Hepatocyte (in vitro differentiated cells): Measurements from ENCODE around the gene SLC39A12. TPM values are rescaled to one million over a fixed set of nuclear protein-coding genes. Genes with fewer than 3 reads are reported as not detected.

Experiments used
- DNase-seq: peaks from one replicate; pipeline ENCODE4 v3.0.0-alpha.2; 2016; ENCODE audit warnings: low spot score
- H2AFZ ChIP-seq: fragments of 200-600 bp; sonication (generic); 2 replicates; pipeline ENCODE4 v1.6.0; 2016; ENCODE audit warnings: antibody characterized with exemption, mild to moderate bottlenecking
- H3K27ac ChIP-seq: fragments of 200-600 bp; sonication (generic); 2 replicates; pipeline ENCODE4 v1.5.1; 2016; ENCODE audit warnings: mild to moderate bottlenecking
- H3K27me3 ChIP-seq: fragments of 200-600 bp; sonication (generic); 2 replicates; pipeline ENCODE4 v1.6.1; 2016
- H3K36me3 ChIP-seq: fragments of 200-600 bp; sonication (generic); replicated peaks from 2 replicates; pipeline ENCODE4 v1.5.1; 2016; ENCODE audit warnings: low read depth; ENCODE audit not compliant: insufficient read depth
- H3K4me1 ChIP-seq: fragments of 200-600 bp; sonication (generic); 2 replicates; pipeline ENCODE4 v1.5.1; 2016; ENCODE audit warnings: mild to moderate bottlenecking, moderate library complexity; ENCODE audit not compliant: insufficient read depth
- H3K4me2 ChIP-seq: fragments of 200-600 bp; sonication (generic); 2 replicates; pipeline ENCODE4 v1.6.0; 2016
- H3K4me3 ChIP-seq: fragments of 200-600 bp; sonication (generic); 2 replicates; pipeline ENCODE4 v1.5.1; 2016; ENCODE audit warnings: mild to moderate bottlenecking
- H3K79me2 ChIP-seq: fragments of 200-600 bp; sonication (generic); 2 replicates; pipeline ENCODE4 v1.6.0; 2017; ENCODE audit warnings: mild to moderate bottlenecking
- H3K9me2 ChIP-seq: fragments of 200-600 bp; sonication (generic); replicated peaks from 2 replicates; pipeline ENCODE4 v1.6.0; 2017; ENCODE audit warnings: mild to moderate bottlenecking; ENCODE audit not compliant: insufficient read depth
- H3K9me3 ChIP-seq: fragments of 200-600 bp; sonication (generic); 2 replicates; pipeline ENCODE4 v1.5.1; 2016; ENCODE audit warnings: low read depth, mild to moderate bottlenecking
- H4K20me1 ChIP-seq: fragments of 200-600 bp; sonication (generic); 2 replicates; pipeline ENCODE4 v1.6.0; 2016; ENCODE audit warnings: mild to moderate bottlenecking; ENCODE audit not compliant: insufficient read depth, poor library complexity, severe bottlenecking
- EZH2 ChIP-seq: fragments of 200-600 bp; sonication (generic); IDR thresholded peaks from 2 replicates; pipeline ENCODE4 v1.6.1; 2016; ENCODE audit warnings: antibody characterized with exemption, mild to moderate bottlenecking, borderline replicate concordance
- EZH2phosphoT487 ChIP-seq: fragments of 200-600 bp; sonication (generic); IDR thresholded peaks from one replicate; pipeline ENCODE4 v1.6.1; 2018; ENCODE audit warnings: antibody characterized with exemption, mild to moderate bottlenecking, low read depth, moderate library complexity; ENCODE audit not compliant: unreplicated experiment, severe bottlenecking
- WGBS: methylation state at CpG from one replicate; pipeline ENCODE4 v1.1.6; 2016; ENCODE audit warnings: low lambda C conversion rate; ENCODE audit errors: missing lambda C conversion rate; 5-methylcytosine and 5-hydroxymethylcytosine counted together
- polyA plus RNA-seq: library from polyadenylated mRNA; unstranded; fragments of >200 nt; fragmentation: Nextera tagmentation; extraction: Ambion mirVana; gene quantifications from 2 replicates; pipeline ENCODE4 v1.2.1, GENCODE V29; 2016
- total RNA-seq: library from RNA; depleted of rRNA; stranded (reverse); fragments of >200 nt; gene quantifications from 2 replicates; pipeline ENCODE4 v1.2.3, GENCODE V29; 2014
- TF ChIP-seq, protein P1 (sequence below): fragments of 200-600 bp; sonication (generic); IDR thresholded peaks from 2 replicates; pipeline ENCODE4 v1.5.1; 2016; ENCODE audit warnings: antibody characterized with exemption, mild to moderate bottlenecking; ENCODE audit not compliant: poor library complexity

The SLC39A12 gene
- total and polyA plus RNA-seq, 2 experiments from 2014 or later = not detected

DNA sequence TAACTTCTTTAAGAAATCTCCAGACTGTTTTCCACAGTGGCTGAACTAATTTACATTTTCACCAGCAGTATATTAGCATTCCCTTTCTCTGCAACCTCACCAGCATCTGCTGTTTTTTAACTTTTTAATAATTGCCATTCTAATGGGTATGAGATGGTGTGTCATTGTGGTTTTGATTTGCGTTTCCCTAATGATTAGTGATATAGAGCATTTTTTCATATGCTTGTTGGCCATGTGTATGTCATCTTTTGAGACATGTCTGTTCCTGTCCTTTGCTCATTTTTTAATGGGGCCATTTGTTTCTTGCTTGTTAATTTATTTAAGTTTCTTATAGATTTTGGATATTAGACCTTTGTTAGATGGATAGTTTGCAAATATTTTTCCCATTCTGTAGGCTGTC, 68.8 kb downstream of the SLC39A12 start:
- Histone ChIP-seq H3K9me3 (no peaks in the 10 kb centered on the region), H4K20me1 (no peaks in the 10 kb centered on the region), H3K4me1 (no peaks in the 10 kb centered on the region), H3K9me2 (no peaks in the 10 kb centered on the region), H2AFZ (no peak overlapping the region), H3K79me2 (no peaks in the 10 kb centered on the region), H3K4me2 (no peak overlapping the region), H3K27ac (no peak overlapping the region), H3K36me3 (no peaks in the 10 kb centered on the region), H3K27me3 (no peaks in the 10 kb centered on the region), H3K4me3 (no peak overlapping the region)
- TF ChIP-seq, protein P1, sequence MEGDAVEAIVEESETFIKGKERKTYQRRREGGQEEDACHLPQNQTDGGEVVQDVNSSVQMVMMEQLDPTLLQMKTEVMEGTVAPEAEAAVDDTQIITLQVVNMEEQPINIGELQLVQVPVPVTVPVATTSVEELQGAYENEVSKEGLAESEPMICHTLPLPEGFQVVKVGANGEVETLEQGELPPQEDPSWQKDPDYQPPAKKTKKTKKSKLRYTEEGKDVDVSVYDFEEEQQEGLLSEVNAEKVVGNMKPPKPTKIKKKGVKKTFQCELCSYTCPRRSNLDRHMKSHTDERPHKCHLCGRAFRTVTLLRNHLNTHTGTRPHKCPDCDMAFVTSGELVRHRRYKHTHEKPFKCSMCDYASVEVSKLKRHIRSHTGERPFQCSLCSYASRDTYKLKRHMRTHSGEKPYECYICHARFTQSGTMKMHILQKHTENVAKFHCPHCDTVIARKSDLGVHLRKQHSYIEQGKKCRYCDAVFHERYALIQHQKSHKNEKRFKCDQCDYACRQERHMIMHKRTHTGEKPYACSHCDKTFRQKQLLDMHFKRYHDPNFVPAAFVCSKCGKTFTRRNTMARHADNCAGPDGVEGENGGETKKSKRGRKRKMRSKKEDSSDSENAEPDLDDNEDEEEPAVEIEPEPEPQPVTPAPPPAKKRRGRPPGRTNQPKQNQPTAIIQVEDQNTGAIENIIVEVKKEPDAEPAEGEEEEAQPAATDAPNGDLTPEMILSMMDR = no peak
- TF ChIP-seq EZH2phosphoT487 = no peak
- TF ChIP-seq EZH2 = no peak
- DNase-seq = no peak
- WGBS = 96% methylated on average over 1 of the region's 1 CpG

DNA sequence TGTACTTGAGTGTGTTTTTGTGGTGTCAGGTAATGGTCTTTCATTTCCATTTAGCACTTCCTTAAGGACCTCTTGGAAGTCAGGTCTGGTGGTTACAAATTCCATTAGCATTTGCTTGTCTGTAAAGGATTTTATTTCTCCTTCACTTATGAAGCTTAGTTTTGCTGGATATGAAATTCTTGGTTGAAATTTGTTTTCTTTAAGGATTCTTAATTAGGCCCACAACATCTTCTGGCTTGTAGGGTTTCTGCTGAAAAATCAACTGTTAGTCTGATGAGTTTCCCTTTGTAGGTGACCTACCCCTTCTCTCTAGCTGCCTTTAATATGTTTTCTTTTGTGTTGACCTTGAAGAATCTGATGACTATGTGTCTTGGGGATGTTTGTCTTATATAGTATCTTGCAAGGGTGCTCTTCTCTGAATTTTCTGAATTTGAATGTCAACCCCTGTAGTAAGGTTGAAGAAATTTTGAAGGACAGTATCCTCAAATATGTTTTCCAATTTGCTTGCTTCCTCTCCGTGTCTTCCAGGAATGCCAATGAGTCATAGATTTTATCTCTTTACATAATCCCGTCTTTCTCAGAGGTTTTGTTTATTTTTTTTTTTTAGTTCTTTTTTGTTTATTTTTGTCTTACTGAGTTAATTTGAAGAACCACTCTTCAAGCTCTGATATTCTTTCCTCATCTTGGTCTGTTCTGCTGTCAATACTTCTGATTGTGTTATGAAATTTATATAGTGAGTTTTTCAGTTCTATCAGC, 70.2 kb downstream of the SLC39A12 start:
- Histone ChIP-seq H3K4me3 (no peak overlapping the region), H3K4me1 (no peaks in the 10 kb centered on the region), H3K27ac (no peak overlapping the region), H3K4me2 (no peak overlapping the region), H3K9me3 (no peaks in the 10 kb centered on the region), H3K27me3 (no peaks in the 10 kb centered on the region), H3K79me2 (no peaks in the 10 kb centered on the region), H3K9me2 (no peaks in the 10 kb centered on the region), H3K36me3 (no peaks in the 10 kb centered on the region), H4K20me1 (no peaks in the 10 kb centered on the region), H2AFZ (no peak overlapping the region)
- DNase-seq = no peak
- no peak for TF ChIP-seq EZH2phosphoT487
- TF ChIP-seq, protein P1 = no peak
- no peak for TF ChIP-seq EZH2
- WGBS = 19% methylated on average over 2 of the region's 2 CpGs

DNA sequence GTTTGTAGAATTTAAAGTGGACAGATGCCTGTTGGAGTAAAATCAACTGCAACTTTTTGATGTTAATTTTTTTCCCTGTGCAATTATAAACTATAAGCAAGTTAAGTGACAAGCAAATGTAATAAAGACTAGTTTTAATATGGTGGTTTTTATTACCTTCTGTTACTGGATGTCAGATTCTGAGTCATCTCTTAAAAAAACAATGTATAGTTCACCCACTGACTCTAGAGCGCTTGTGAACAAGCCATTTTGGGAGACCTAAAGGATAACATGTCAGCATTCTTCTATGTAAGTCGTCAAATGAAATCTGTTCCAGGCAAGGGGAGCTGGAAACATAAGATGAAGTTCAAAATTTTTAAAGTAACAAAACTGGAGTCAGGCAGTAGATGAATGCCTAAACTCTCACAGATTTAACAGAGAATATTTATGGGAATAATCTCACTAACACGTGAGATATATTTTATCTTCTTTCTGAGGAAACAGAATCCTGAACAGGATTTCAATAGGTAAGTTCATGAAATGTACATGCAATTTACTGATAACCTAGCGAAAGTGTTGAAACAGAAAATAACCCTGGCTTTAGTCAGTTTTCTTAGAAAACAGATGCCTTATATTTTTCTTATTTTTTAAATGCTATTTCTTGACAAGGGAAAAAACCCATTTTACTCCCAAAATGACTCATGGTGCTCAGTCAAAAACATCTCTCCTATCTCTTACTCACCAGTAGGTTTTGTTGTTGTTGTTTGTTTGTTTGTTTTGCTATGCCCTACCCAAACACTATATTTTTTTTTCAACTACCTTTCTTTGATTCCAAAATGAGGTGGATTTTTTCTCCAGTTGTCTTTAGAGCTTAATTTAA, 91.7 kb downstream of the SLC39A12 start:
- Histone ChIP-seq H3K79me2 (no peaks in the 10 kb centered on the region), H4K20me1 (no peaks in the 10 kb centered on the region), H3K36me3 (no peaks in the 10 kb centered on the region), H3K9me2 (no peaks in the 10 kb centered on the region), H3K4me1 (no peaks in the 10 kb centered on the region), H3K4me2 (no peak overlapping the region), H3K27me3 (no peaks in the 10 kb centered on the region), H3K9me3 (no peaks in the 10 kb centered on the region), H3K27ac (no peak overlapping the region), H2AFZ (no peak overlapping the region), H3K4me3 (no peak overlapping the region)
- WGBS = 78% methylated on average over 4 of the region's 4 CpGs
- TF ChIP-seq EZH2 (no peak), EZH2phosphoT487 (no peak)
- TF ChIP-seq, protein P1 = no peak
- DNase-seq = no peak
